HepG2 (cell line): ENCODE data around the gene UQCR10. TPM values are rescaled to one million over a fixed set of nuclear protein-coding genes. Genes with fewer than 3 reads are reported as not detected.

Experiments
- ATAC-seq: fragments of 200-7000 bp; cut with Tn5 transposase; 3 replicates; pipeline ENCODE4 v1.9.1; 2020; ENCODE audit warnings: mild to moderate bottlenecking, moderate library complexity
- BruUV-seq: library from RNA; stranded (reverse); fragments of 400-500 nt; replicated peaks from 2 replicates; lab custom pipeline; 2021; lab: Mats Ljungman, UMichigan
- CTCF ChIA-PET: fragments of 300-600 bp; formaldehyde crosslinking; extraction: SDS; loops from one replicate; lab custom pipeline; 2021; ENCODE audit warnings: low total read pairs, inconsistent platforms, low intra/inter-chr PET ratio; lab: Yijun Ruan, JAX
- POLR2A ChIA-PET: fragments of 350-600 bp; sonication (Branson Sonifier 250); formaldehyde crosslinking; loops from one replicate; lab custom pipeline; 2020; ENCODE audit warnings: antibody characterized with exemption, inconsistent platforms; lab: Yijun Ruan, JAX
- DNase-seq: peaks from one replicate; pipeline ENCODE4 v3.0.0-alpha.2; 2015; ENCODE audit warnings: low spot score
- FAIRE-seq: peaks from 3 replicates; lab custom pipeline; 2011; peaks lifted over from hg19 to GRCh38; lab: Jason Lieb, UNC
- H2AFZ ChIP-seq: one replicate; pipeline ENCODE4 v1.6.1; 2011; ENCODE audit warnings: low read length, inconsistent platforms
- H3K27ac ChIP-seq: fragments of 300-600 bp; 3 replicates; pipeline ENCODE4 v1.8.0; 2011; ENCODE audit warnings: mixed run types, mild to moderate bottlenecking, mixed read lengths, low read length, inconsistent platforms; ENCODE audit not compliant: insufficient read depth; ENCODE audit errors: extremely low read length
- H3K27me3 ChIP-seq, 2 experiments: fragments of 200-600 bp in 1 of 2; 2 replicates in 1 of 2; 3 replicates in 1 of 2; pipeline versions ENCODE4 v1.6.0 to v1.8.0; 2011; ENCODE audit warnings: low read length in 2 of 2, mild to moderate bottlenecking in 2 of 2, moderate library complexity in 2 of 2, inconsistent platforms in 1 of 2; ENCODE audit not compliant: insufficient read depth in 2 of 2, control insufficient read depth in 1 of 2
- H3K36me3 ChIP-seq, 2 experiments: fragments of 200-600 bp in 1 of 2; replicated peaks in 1 of 2; 2 replicates in 1 of 2; 3 replicates in 1 of 2; pipeline versions ENCODE4 v1.5.1 to v1.8.0; 2011; ENCODE audit warnings: low read length in 2 of 2, inconsistent platforms in 1 of 2; ENCODE audit not compliant: insufficient read depth in 2 of 2, control insufficient read depth in 1 of 2
- H3K4me1 ChIP-seq: 2 replicates; pipeline ENCODE4 v1.5.1; 2012; ENCODE audit warnings: low read length, inconsistent platforms; ENCODE audit not compliant: insufficient read depth
- H3K4me2 ChIP-seq: 2 replicates; pipeline ENCODE4 v1.6.0; 2011; ENCODE audit warnings: low read depth, low read length, inconsistent platforms
- H3K4me3 ChIP-seq, 3 experiments: fragments of 200-600 bp in 1 of 3; sonication (generic), shearing (Covaris generic) in 1 of 3; replicated peaks in 1 of 3; 2 replicates each; pipeline ENCODE4 v1.5.1; 2011 to 2016; ENCODE audit warnings: low read length in 3 of 3, inconsistent platforms in 2 of 3, low read depth in 2 of 3, mild to moderate bottlenecking in 2 of 3, control low read depth in 1 of 3, mixed read lengths in 1 of 3; ENCODE audit not compliant: insufficient read depth in 1 of 3
- H3K79me2 ChIP-seq: one replicate; pipeline ENCODE4 v1.6.1; 2011; ENCODE audit warnings: low read length, inconsistent platforms; ENCODE audit not compliant: insufficient read depth
- H3K9ac ChIP-seq: 2 replicates; pipeline ENCODE4 v1.6.0; 2011; ENCODE audit warnings: mild to moderate bottlenecking, low read depth, low read length, inconsistent platforms; ENCODE audit not compliant: insufficient read depth
- H3K9me3 ChIP-seq: 2 replicates; pipeline ENCODE4 v1.5.1; 2012; ENCODE audit warnings: mild to moderate bottlenecking, low read length
- H4K20me1 ChIP-seq: 2 replicates; pipeline ENCODE4 v1.6.0; 2011; ENCODE audit warnings: inconsistent platforms, mild to moderate bottlenecking, low read length, moderate library complexity; ENCODE audit not compliant: insufficient read depth
- BCLAF1 ChIP-seq: fragments of 450-650 bp; IDR thresholded peaks from 2 replicates; pipeline ENCODE4 v1.6.1; 2017; ENCODE audit warnings: mild to moderate bottlenecking
- E2F2 ChIP-seq: sonication (generic); formaldehyde crosslinking; IDR thresholded peaks from 2 replicates; pipeline ENCODE4 v1.4.0; 2020; ENCODE audit warnings: missing genetic modification reagents, borderline replicate concordance
- LBX2 ChIP-seq: sonication (generic); formaldehyde crosslinking; IDR thresholded peaks from 2 replicates; pipeline ENCODE4 v1.5.0; 2020; ENCODE audit warnings: missing genetic modification reagents, mild to moderate bottlenecking, borderline replicate concordance
- POLR2G ChIP-seq: fragments of 200-400 bp; formaldehyde crosslinking; IDR thresholded peaks from 2 replicates; pipeline ENCODE4 v1.6.1; 2018; ENCODE audit warnings: mild to moderate bottlenecking, low read depth, low read length, moderate library complexity
- SKI ChIP-seq: fragments of 450-650 bp; IDR thresholded peaks from one replicate; pipeline ENCODE4 v1.6.1; 2018; ENCODE audit warnings: mild to moderate bottlenecking; ENCODE audit not compliant: partially characterized antibody
- ZBTB3 ChIP-seq: sonication (generic); formaldehyde crosslinking; IDR thresholded peaks from 2 replicates; pipeline ENCODE4 v1.4.0; 2020; ENCODE audit warnings: low read depth, mild to moderate bottlenecking, moderate library complexity, missing genetic modification reagents, borderline replicate concordance
- ZBTB7A ChIP-seq: sonication (generic); formaldehyde crosslinking; IDR thresholded peaks from 2 replicates; pipeline ENCODE4 v1.8.0; 2022; ENCODE audit warnings: mild to moderate bottlenecking, missing genetic modification reagents
- ZNF20 ChIP-seq: sonication (generic); formaldehyde crosslinking; IDR thresholded peaks from 2 replicates; pipeline ENCODE4 v1.4.0; 2020; ENCODE audit warnings: mild to moderate bottlenecking, moderate library complexity, missing genetic modification reagents
- ZNF501 ChIP-seq: sonication (generic); formaldehyde crosslinking; IDR thresholded peaks from 2 replicates; pipeline ENCODE4 v1.5.1; 2020; ENCODE audit warnings: mild to moderate bottlenecking, moderate library complexity, missing genetic modification reagents
- ZSCAN5A ChIP-seq: sonication (generic); formaldehyde crosslinking; IDR thresholded peaks from 2 replicates; pipeline ENCODE4 v1.8.0; 2022; ENCODE audit warnings: mild to moderate bottlenecking, missing genetic modification reagents, borderline replicate concordance
- WGBS: methylation state at CpG from one replicate; pipeline ENCODE4 v1.1.6; 2017; ENCODE audit warnings: low lambda C conversion rate; 5-methylcytosine and 5-hydroxymethylcytosine counted together
- in situ Hi-C: cut with HindIII; loops from 2 replicates; pipeline ENCODE4 v1.10.0; 2017; ENCODE audit warnings: low pct_unique_long_range_greater_than_20kb; ENCODE audit not compliant: extremely low pct_ligation_motif_present
- intact Hi-C: fragments of 100-400 bp; cut with micrococcal nuclease; formaldehyde crosslinking; loops from one replicate; pipeline ENCODE4 v1.10.0; 2022; ENCODE audit not compliant: unreplicated experiment
- polyA plus RNA-seq, 8 experiments: library from polyadenylated mRNA; depleted of rRNA in 3 of 8; stranded (reverse) in 7 of 8; unstranded in 1 of 8; fragments of >200 nt; fragmentation: Illumina TruSeq in 4 of 8; extraction: Trizol in 4 of 8; gene quantifications; 2 replicates each; pipeline versions ENCODE4 v1.2.1 to v1.2.3, GENCODE V29; 2011 to 2016; ENCODE audit warnings: low read depth in 4 of 8, missing spikeins in 1 of 8, mixed read lengths in 1 of 8; ENCODE audit not compliant: insufficient read depth in 1 of 8
- total RNA-seq, 5 experiments: library from RNA; depleted of rRNA; stranded (reverse); fragments of >200 nt; fragmentation: Illumina TruSeq; extraction: Trizol; gene quantifications; 2 replicates each; pipeline ENCODE4 v1.2.3, GENCODE V29; 2016; ENCODE audit warnings: low read depth in 1 of 5

Gene UQCR10
- total and polyA plus RNA-seq, 2 of the 13 experiments (the other 11 are each of a cell fraction or from before 2014, with no cell fraction given), result 225 to 232 TPM

- Histone ChIP-seq H3K9ac (no peak overlapping the region), H3K4me3 (no peak overlapping the region), H3K27me3 (no peaks in the 10 kb centered on the region)
- no peak for ATAC-seq
- TF ChIP-seq SKI, result no peak
- no peak for TF ChIP-seq ZNF20
- TF ChIP-seq, all 625 proteins: peak for 0
- no peaks in the 10 kb centered on the region for H4K20me1 ChIP-seq
- FAIRE-seq, result no peak
- CTCF ChIA-PET, result no interaction called here
- H3K9me3 ChIP-seq, result no peaks in the 10 kb centered on the region
- in situ Hi-C loops, result no loop called here
- WGBS, result 93% methylated on average over 3 of the region's 8 CpGs
- H3K27ac ChIP-seq, result no peak overlapping the region
- intact Hi-C loops, result no loop called here
- H2AFZ ChIP-seq, result no peak overlapping the region
- peaks cover 3 to 6% of the 10 kb centered on the region in 2 experiments; a peak in 3 of 5 replicates for H3K36me3 ChIP-seq
- no peaks in the 10 kb centered on the region for H3K79me2 ChIP-seq
- no TSS peak for BruUV-seq
- no peak for DNase-seq
- H3K4me2 ChIP-seq, result no peak overlapping the region
- POLR2A ChIA-PET, result no interaction called here
- 0 out of 2 replicates have a peak, but pooled peaks cover 7% of the 10 kb centered on the region for H3K4me1 ChIP-seq
Measured at GRCh38 chr22:29734406-29734805, 32.8 kb upstream of the UQCR10 start.

- BruUV-seq, result no TSS peak
- POLR2A ChIA-PET, result no interaction called here
- no peak for FAIRE-seq
- TF ChIP-seq ZSCAN5A (no peak), ZBTB3 (CRISPR knock-in tag) (no peak), POLR2G (no peak), ZNF501 (CRISPR knock-in tag) (no peak), ZBTB7A (CRISPR knock-in tag) (no peak), E2F2 (CRISPR knock-in tag) (no peak), BCLAF1 (no peak), LBX2 (CRISPR knock-in tag) (no peak)
Measured at GRCh38 chr22:29734838-29735237, 32.3 kb upstream of the UQCR10 start.

More at GRCh38 chr22:29734838-29735237, 32.3 kb upstream of the UQCR10 start:
- Histone ChIP-seq H3K9ac (no peak overlapping the region), H3K27ac (no peak overlapping the region), H3K27me3 (no peaks in the 10 kb centered on the region), H3K4me2 (no peak overlapping the region), H4K20me1 (no peaks in the 10 kb centered on the region), H3K4me3 (no peak overlapping the region), H3K9me3 (no peaks in the 10 kb centered on the region), H2AFZ (no peak overlapping the region), H3K36me3 (peaks cover 3 to 6% of the 10 kb centered on the region in 2 experiments; a peak in 3 of 5 replicates), H3K79me2 (no peaks in the 10 kb centered on the region), H3K4me1 (0 out of 2 replicates have a peak, but pooled peaks cover 7% of the 10 kb centered on the region)
- intact Hi-C loops, result no loop called here
- no peak for ATAC-seq
- DNase-seq, result no peak
- WGBS, result 82% methylated on average over 8 of the region's 9 CpGs
- CTCF ChIA-PET, result no interaction called here
- in situ Hi-C loops, result no loop called here
